Peyer's patch (tissue), 4 donors: ENCODE results near the gene MAP3K15.

Experiments
- CTCF ChIP-seq, 6 experiments: fragments of 450-650 bp in 4 of 6; fragments of 200-600 bp in 2 of 6; sonication (generic) in 1 of 6; IDR thresholded peaks; one replicate each; pipeline ENCODE4 v1.5.1; 2017 to 2019; ENCODE audit warnings: antibody characterized with exemption in 6 of 6, mild to moderate bottlenecking in 3 of 6, moderate library complexity in 1 of 6
- POLR2A ChIP-seq, 2 donors: fragments of 450-650 bp; IDR thresholded peaks; one replicate each; pipeline ENCODE4 v1.5.1; 2017; ENCODE audit warnings: antibody characterized with exemption in 2 of 2, mild to moderate bottlenecking in 2 of 2, moderate library complexity in 2 of 2

- no peak for TF ChIP-seq CTCF (IDR thresholded peaks at IDR 0.05)
- no peak for TF ChIP-seq POLR2A (IDR thresholded peaks at IDR 0.05)
These were observed 352 bp upstream of the MAP3K15 start for GRCh38 chrX:19515615-19516105.
